Activated T-cell treated with anti-CD3 and anti-CD28 coated beads, Interleukin-2, amount 50 U/mL, for 72 hours (primary cell): ENCODE data around the gene PRR4. TPM values are rescaled to one million over a fixed set of nuclear protein-coding genes. Genes with fewer than 3 reads are reported as not detected.

Experiments used
- ATAC-seq, 2 donors: fragments of 150-1000 bp; cut with Tn5 transposase; replicated peaks in 1 of 2; 2 replicates each; pipeline ENCODE4 v1.10.0; 2021; ENCODE audit warnings: moderate library complexity in 2 of 2, mild to moderate bottlenecking in 1 of 2
- DNase-seq, 2 donors: peaks; one replicate each; pipeline ENCODE4 v3.0.0; 2021 to 2022; ENCODE audit warnings: mixed read lengths in 1 of 2
- H3K27ac Mint-ChIP-seq: one replicate; pipeline ENCODE4 v1.8.0; 2022; ENCODE audit warnings: mild to moderate bottlenecking, moderate library complexity, mixed read lengths
- H3K27me3 Mint-ChIP-seq: one replicate; pipeline ENCODE4 v1.8.0; 2022; ENCODE audit warnings: low read depth, mixed read lengths
- H3K36me3 Mint-ChIP-seq, 2 donors: one replicate each; pipeline ENCODE4 v1.8.0; 2022; ENCODE audit warnings: mixed read lengths in 2 of 2, mild to moderate bottlenecking in 1 of 2; ENCODE audit not compliant: insufficient read depth in 2 of 2
- H3K4me1 Mint-ChIP-seq: one replicate; pipeline ENCODE4 v1.8.0; 2022; ENCODE audit warnings: low read depth, mixed read lengths
- H3K4me3 Mint-ChIP-seq, 2 donors: one replicate each; pipeline ENCODE4 v1.8.0; 2022; ENCODE audit warnings: mild to moderate bottlenecking in 2 of 2, mixed read lengths in 2 of 2, moderate library complexity in 2 of 2
- H3K9me3 Mint-ChIP-seq, 2 donors: one replicate each; pipeline ENCODE4 v1.8.0; 2022; ENCODE audit warnings: mixed read lengths in 2 of 2
- total RNA-seq, 2 donors: library from RNA; stranded (reverse); gene quantifications; one replicate each; pipeline ENCODE4 v1.2.3, GENCODE V29; 2022

The PRR4 gene
- total RNA-seq, 2 donors from 2014 or later = 2.1 to 3.0 TPM

DNA sequence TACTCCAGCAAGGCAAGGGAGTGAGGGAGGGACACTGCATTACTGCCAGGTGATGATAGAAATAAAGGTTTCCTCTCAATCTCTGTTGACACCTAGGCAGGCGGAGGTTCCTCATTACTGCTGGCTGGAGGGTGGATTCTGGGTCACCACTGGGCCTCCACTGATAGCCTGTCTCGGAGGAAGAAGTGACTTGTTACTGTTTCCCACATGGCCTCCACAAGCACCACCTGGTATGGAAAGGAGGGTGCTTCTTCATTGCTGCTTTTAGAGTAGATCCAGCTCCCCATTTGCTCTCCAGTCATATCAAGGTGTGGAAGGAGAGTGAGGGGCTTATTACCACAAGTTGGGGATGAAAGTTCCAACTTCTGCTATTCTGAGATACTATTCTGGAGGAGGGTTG is 6.4 kb downstream of the PRR4 start:
- ATAC-seq = no peak
- no peak overlapping the region for H3K4me3 Mint-ChIP-seq
- H3K36me3 Mint-ChIP-seq = peaks cover 0 to 5% of the 10 kb centered on the region in 2 donors
- DNase-seq = no peak
- H3K4me1 Mint-ChIP-seq = no peaks in the 10 kb centered on the region
- peaks cover 0 to 1% of the 10 kb centered on the region in 2 donors for H3K9me3 Mint-ChIP-seq
- no peaks in the 10 kb centered on the region for H3K27me3 Mint-ChIP-seq
- H3K27ac Mint-ChIP-seq = no peak overlapping the region

DNA sequence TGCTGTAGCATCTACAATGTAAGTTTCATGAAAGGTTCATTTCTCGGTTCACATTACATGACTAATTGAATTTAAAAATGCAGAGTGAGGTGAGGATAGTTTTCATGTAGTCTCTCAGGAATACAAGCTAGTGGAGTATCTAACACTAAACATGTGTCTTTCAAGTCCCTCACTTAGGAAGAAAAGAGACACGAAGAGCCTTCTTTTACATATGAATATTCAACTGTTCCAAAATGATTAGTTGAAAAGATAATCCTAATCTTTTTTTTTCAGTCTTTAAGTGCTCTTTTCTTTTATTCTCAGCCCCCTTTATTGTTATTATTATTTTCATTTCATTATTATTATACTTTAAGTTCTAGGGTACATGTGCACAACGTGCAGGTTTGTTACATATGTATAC is 10.8 kb downstream of the PRR4 start:
- no peak for ATAC-seq
- H3K4me1 Mint-ChIP-seq = no peaks in the 10 kb centered on the region
- DNase-seq = no peak
- peaks cover 0 to 3% of the 10 kb centered on the region in 2 donors for H3K9me3 Mint-ChIP-seq
- no peak overlapping the region for H3K4me3 Mint-ChIP-seq
- no peaks in the 10 kb centered on the region for H3K27me3 Mint-ChIP-seq
- H3K27ac Mint-ChIP-seq = no peak overlapping the region
- no peaks in the 10 kb centered on the region for H3K36me3 Mint-ChIP-seq

DNA sequence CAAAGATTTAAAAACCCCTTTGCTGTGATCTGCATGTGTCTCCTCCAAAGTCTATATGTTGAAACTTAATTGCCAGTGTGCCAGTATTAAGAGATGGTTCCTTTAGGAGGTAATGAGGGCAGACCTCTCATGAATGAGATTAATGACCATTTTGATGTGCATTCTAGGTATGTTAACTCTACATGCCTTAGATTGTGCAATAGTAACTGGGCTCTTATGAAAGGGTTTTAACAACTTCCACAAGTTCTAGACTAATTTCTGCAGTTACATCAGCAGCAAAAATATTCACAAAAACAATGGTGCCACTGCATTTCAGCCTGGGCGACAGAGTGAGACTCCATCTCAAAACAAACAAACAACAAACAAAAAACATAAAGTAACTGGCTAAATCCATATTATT is 19.3 kb downstream of the PRR4 start:
- Mint-ChIP-seq H3K27me3 (no peaks in the 10 kb centered on the region), H3K4me3 (no peak overlapping the region), H3K27ac (no peak overlapping the region), H3K36me3 (no peaks in the 10 kb centered on the region), H3K4me1 (no peaks in the 10 kb centered on the region), H3K9me3 (no peaks in the 10 kb centered on the region)
- no peak for ATAC-seq
- no peak for DNase-seq

DNA sequence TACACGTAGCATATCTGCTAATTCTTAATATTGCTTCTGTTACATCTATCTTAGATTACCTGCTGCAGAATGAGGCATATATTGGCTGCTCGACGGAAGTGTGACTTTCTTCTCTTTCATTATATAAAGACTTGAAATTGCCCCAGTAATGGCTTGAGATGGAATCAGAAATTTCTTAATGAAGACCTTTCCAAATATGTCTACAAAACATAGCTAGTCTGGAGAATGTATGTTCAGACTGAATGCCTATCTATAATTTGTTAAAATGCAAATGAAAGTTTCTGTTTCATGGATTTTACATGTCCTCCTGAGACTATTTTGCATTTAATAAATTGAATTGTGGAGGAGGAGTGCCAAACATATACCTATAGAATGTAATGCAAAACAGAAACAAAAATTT is 23.0 kb downstream of the PRR4 start, which contains the start of gene TAS2R10:
TAS2R10 (minus strand) TSS at position 101 of the 400 bp plus-strand sequence; CDS start at position 12, 89 bp downstream.
- Mint-ChIP-seq H3K4me1 (no peaks in the 10 kb centered on the region), H3K36me3 (no peaks in the 10 kb centered on the region), H3K9me3 (no peaks in the 10 kb centered on the region), H3K27me3 (no peaks in the 10 kb centered on the region), H3K4me3 (no peak within 1 kb of the TSS), H3K27ac (no peak within 1 kb of the TSS)
- ATAC-seq (no peak), DNase-seq (no peak)

DNA sequence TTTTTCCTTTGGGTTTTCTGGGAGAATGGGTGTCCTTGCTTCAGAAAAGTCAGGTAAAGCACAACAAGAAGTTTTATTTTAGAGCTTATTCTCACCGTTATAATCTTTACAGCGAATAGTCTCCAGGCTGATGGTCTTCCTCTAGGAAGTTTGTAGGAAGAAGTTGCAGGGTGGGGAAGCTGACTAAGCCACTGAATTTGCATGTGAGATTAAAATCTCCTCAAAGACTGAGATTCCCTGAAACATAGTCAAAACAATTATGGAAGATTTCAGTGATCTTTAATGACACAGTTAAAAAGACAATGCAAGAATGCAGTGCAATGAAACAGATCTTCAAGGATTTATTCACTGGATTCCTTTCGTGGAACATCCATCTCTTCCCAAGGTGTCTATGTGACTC is 24.3 kb downstream of the PRR4 start:
- no peak overlapping the region for H3K27ac Mint-ChIP-seq
- no peak for DNase-seq
- H3K9me3 Mint-ChIP-seq = no peaks in the 10 kb centered on the region
- no peaks in the 10 kb centered on the region for H3K36me3 Mint-ChIP-seq
- ATAC-seq = no peak
- no peaks in the 10 kb centered on the region for H3K27me3 Mint-ChIP-seq
- no peak overlapping the region for H3K4me3 Mint-ChIP-seq
- no peaks in the 10 kb centered on the region for H3K4me1 Mint-ChIP-seq

DNA sequence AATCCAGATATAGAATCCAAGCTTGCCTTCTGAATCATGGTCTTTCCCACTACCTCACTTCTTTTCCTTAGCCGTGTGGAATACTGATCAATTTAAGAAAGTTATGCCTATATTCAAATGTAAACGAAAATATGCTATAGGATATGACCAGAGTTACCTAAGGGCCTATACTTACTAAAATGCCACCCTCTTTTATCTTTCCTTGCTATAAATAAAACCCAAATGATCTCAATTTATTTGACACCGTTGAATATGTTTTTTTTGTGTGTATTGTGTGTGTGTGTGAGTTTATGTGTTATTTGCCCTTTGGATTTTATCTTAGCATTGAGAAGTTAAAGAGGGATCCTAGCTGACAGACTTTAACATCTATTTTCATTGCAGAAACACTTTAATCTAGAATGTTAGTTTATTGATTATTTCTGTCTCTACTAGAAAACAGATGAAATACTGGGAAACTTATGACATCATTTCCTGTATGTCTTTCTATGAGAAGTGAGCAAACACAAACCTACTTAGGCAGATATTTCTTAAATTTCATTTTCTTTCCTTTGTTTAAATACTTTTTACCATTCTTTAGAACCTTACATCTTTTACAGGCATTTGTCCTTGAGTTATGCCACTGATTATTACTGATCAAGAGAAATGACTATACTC is 37.3 kb downstream of the PRR4 start:
- Mint-ChIP-seq H3K4me3 (no peak overlapping the region), H3K9me3 (no peaks in the 10 kb centered on the region), H3K27ac (no peak overlapping the region), H3K36me3 (no peaks in the 10 kb centered on the region), H3K4me1 (no peaks in the 10 kb centered on the region), H3K27me3 (peaks cover 27% of the 10 kb centered on the region)
- ATAC-seq (no peak), DNase-seq (no peak)

DNA sequence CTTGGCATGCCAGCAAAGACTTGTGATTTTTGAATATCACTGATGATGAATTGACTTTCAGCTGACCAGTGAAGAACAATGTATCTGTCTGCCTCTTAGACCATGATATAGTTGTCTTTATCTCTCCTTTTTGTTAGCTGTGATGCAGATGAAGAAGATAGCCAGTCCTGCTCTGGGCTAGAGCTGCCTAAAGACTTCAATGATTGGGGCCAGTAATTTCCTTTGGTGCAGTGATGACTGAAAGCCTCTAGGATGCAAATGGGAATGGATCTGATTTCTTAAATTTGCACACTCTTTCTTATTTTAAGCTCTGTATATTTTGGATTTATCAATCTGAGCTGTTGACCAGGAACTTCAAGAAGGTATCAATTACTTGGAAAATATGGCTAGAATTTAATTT is 39.2 kb downstream of the PRR4 start, which contains the start of gene TAS2R9:
TAS2R9 (minus strand) TSS at position 101 of the 400 bp plus-strand sequence; CDS start at position 8, 93 bp downstream.
- no peaks in the 10 kb centered on the region for H3K36me3 Mint-ChIP-seq
- no peak for ATAC-seq
- H3K27ac Mint-ChIP-seq = no peak within 1 kb of the TSS
- H3K4me1 Mint-ChIP-seq = no peaks in the 10 kb centered on the region
- H3K4me3 Mint-ChIP-seq = no peak within 1 kb of the TSS
- DNase-seq = no peak
- H3K9me3 Mint-ChIP-seq = no peaks in the 10 kb centered on the region
- H3K27me3 Mint-ChIP-seq = peaks cover 27% of the 10 kb centered on the region

DNA sequence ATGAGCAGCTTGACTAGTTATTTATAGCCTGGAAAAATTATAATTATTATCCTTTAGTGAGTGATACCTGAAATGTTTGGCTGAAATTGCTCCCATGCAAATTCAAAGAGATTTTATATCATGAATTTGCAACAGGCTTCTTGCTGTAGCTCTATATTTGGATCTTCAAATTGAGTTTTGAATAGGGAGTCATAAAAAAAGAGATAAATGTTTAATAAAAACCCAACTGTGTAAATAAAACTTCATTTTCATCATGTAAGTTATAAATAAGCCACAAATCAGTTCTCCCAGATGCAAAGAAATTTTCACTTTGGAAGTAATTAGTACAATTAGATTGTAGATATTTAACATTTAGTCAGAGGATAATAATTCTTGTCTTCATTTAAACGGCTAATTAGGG is 42.1 kb downstream of the PRR4 start, which contains the start of gene TAS2R8:
TAS2R8 (minus strand) TSS at position 101 of the 400 bp plus-strand sequence. CDS start 306 bp downstream, outside the sequence.
- no peaks in the 10 kb centered on the region for H3K36me3 Mint-ChIP-seq
- DNase-seq = no peak
- ATAC-seq = no peak
- no peaks in the 10 kb centered on the region for H3K9me3 Mint-ChIP-seq
- no peak within 1 kb of the TSS for H3K4me3 Mint-ChIP-seq
- H3K27ac Mint-ChIP-seq = no peak within 1 kb of the TSS
- no peaks in the 10 kb centered on the region for H3K4me1 Mint-ChIP-seq
- peaks cover 32% of the 10 kb centered on the region for H3K27me3 Mint-ChIP-seq

DNA sequence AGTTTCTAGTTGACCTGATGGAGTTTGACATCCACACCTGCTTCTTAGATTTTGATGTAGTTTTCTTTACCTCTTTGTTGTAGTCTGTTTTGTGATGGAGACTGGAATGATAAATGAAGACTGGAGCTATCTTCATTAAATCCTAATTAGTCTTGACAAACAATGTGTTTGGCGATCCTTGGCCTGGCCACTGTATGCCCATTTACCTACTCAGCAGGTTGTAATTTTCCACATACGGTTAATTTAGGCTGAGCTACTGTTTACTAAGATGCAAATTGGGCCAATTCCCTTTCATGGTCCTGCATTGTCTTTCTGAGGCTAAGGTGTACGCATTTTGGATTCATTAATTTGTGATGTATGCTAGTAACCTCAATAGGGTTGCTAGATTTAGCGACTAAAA is 46.7 kb downstream of the PRR4 start, which contains the start of gene TAS2R7:
TAS2R7 (minus strand) TSS at position 41 of the 400 bp plus-strand sequence. CDS start 57 bp downstream, outside the sequence.
- DNase-seq (no peak), ATAC-seq (no peak)
- Mint-ChIP-seq H3K4me1 (no peaks in the 10 kb centered on the region), H3K27me3 (peaks cover 28% of the 10 kb centered on the region), H3K9me3 (no peaks in the 10 kb centered on the region), H3K4me3 (no peak within 1 kb of the TSS), H3K36me3 (no peaks in the 10 kb centered on the region), H3K27ac (no peak within 1 kb of the TSS)

DNA sequence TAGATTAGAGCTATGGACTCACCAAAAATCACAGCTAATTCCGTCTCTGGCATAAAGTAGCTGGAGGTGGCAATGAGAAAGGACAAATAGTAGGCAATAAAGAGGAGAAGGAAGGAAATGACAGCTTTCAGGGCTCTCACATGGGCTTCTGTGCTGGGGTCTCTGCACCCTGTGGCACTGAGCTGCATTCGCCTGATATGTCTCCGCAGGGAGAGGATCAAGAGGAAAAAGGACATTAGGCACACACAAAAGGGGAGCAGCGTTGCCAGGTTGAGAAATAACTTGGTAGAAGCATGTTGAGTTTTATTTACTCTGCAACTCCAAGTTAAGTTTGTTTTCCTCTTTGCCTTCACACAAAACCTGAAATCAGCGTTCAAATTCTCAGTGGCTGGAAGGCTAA is 47.5 kb downstream of the PRR4 start:
- Mint-ChIP-seq H3K27ac (no peak overlapping the region), H3K27me3 (peaks cover 35% of the 10 kb centered on the region), H3K4me1 (no peaks in the 10 kb centered on the region), H3K36me3 (no peaks in the 10 kb centered on the region), H3K9me3 (no peaks in the 10 kb centered on the region), H3K4me3 (no peak overlapping the region)
- ATAC-seq = no peak
- no peak for DNase-seq

Other genes with a start within 250 kb of the PRR4 start
- 10 to 100 TPM; 42.7 to 52.5 TPM for gene MAGOHB, start 235.9 kb downstream of the PRR4 start, total RNA-seq
- gene STYK1, start 175.4 kb downstream of the PRR4 start, total RNA-seq = 1 to 10 TPM; 1.6 to 1.8 TPM
- gene YBX3, start 126.2 kb downstream of the PRR4 start, total RNA-seq = 100 to 1,000 TPM; 108 to 132 TPM
- not detected for gene TAS2R7, start 46.8 kb downstream of the PRR4 start, total RNA-seq
- not detected for gene TAS2R8, start 42.2 kb downstream of the PRR4 start, total RNA-seq
- gene TAS2R9, start 39.3 kb downstream of the PRR4 start, total RNA-seq = not detected
- under 1 TPM; 0.31 to 0.63 TPM for gene TAS2R10, start 23.1 kb downstream of the PRR4 start, total RNA-seq
- 10 to 100 TPM; 13.0 to 17.6 TPM for gene PRH1, start 34.8 kb upstream of the PRR4 start, total RNA-seq
- under 1 TPM; 0.53 TPM for gene TAS2R13, start 60.1 kb upstream of the PRR4 start, total RNA-seq
- not detected for gene PRH2, start 79.8 kb upstream of the PRR4 start, total RNA-seq
- gene TAS2R14, start 89.8 kb upstream of the PRR4 start, total RNA-seq = 1 to 10 TPM; 1.2 to 1.9 TPM
- 1 to 10 TPM in 1 of 2 donors, under 1 TPM in 1; 0.90 to 1.2 TPM for gene TAS2R50, start 137.4 kb upstream of the PRR4 start, total RNA-seq
- gene TAS2R20, start 148.8 kb upstream of the PRR4 start, total RNA-seq = 1 to 10 TPM; 1.3 to 2.1 TPM
- gene TAS2R19, start 173.1 kb upstream of the PRR4 start, total RNA-seq = 1 to 10 TPM; 2.1 to 3.5 TPM
- gene TAS2R31, start 181.9 kb upstream of the PRR4 start, total RNA-seq = 1 to 10 TPM; 1.9 to 2.9 TPM
- gene TAS2R46, start 212.8 kb upstream of the PRR4 start, total RNA-seq = under 1 TPM; 0.72 TPM
- under 1 TPM; 0.48 to 0.97 TPM for gene TAS2R43, start 242.8 kb upstream of the PRR4 start, total RNA-seq